ENCODE results near the gene ACADSB.

ACADSB gene

DNA sequence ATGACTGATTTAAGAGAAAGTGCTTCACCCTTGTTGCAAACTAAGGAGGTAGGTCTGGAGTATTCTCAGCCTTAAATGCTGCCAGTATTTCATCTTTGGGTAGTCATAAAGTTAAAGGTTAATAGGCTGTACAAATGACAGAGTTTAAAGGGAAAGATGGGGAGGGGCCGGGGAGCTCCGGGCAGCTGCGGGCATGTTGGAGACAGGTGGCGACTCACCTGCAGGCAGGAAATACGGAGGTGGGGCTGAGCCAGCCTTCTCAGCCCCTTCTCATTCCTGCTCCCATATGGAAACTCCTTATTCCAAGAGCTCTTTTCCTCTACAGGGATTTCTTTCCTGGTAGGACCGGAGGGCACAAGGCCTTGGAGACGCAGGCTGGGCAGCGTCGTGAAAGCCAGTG, 95.1 kb downstream of the ACADSB start:
- no peak for DNase-seq
